NCI-H82 (cell line): ENCODE measurements around the gene HOXB3.

Experiments
- DNase-seq: peaks from one replicate; lab custom pipeline; 2025; lab: John Stamatoyannopoulos, UW

The HOXB3 gene

GRCh38 chr17:48625495-48626244 lies 35.6 kb upstream of the HOXB3 start:
- DNase-seq: no peak

GRCh38 chr17:48624544-48625494 lies 34.8 kb upstream of the HOXB3 start:
- DNase-seq: peak; percentile 67

GRCh38 chr17:48624118-48624517 lies 34.1 kb upstream of the HOXB3 start:
- no peak for DNase-seq

- no peak for DNase-seq
Measured at GRCh38 chr17:48623583-48623982, 33.5 kb upstream of the HOXB3 start.

GRCh38 chr17:48622857-48623256 lies 32.8 kb upstream of the HOXB3 start:
- DNase-seq: no peak

- no peak for DNase-seq
Measured at GRCh38 chr17:48621410-48622392, 31.7 kb upstream of the HOXB3 start.

- no peak for DNase-seq
Measured at GRCh38 chr17:48620461-48621139, 30.6 kb upstream of the HOXB3 start.

GRCh38 chr17:48619826-48620449 lies 29.9 kb upstream of the HOXB3 start:
- no peak for DNase-seq

- peak; percentile 86 for DNase-seq
Measured at GRCh38 chr17:48618256-48618896, 28.3 kb upstream of the HOXB3 start.

- DNase-seq: no peak
Measured at GRCh38 chr17:48617471-48618255, 27.6 kb upstream of the HOXB3 start.

GRCh38 chr17:48616717-48617470 lies 26.9 kb upstream of the HOXB3 start:
- DNase-seq: no peak

GRCh38 chr17:48615963-48616716 lies 26.1 kb upstream of the HOXB3 start:
- DNase-seq: no peak

GRCh38 chr17:48615047-48615962 lies 25.3 kb upstream of the HOXB3 start, which contains the start of gene HOXB8:
Gene HOXB8, minus strand, starts transcription at chr17:48615292. Its CDS starts 588 bp downstream, at chr17:48614704.
- DNase-seq: no peak

GRCh38 chr17:48613862-48614694 lies 24.0 kb upstream of the HOXB3 start:
- peak; percentile 20 for DNase-seq

- peak; percentile 66 for DNase-seq
Measured at GRCh38 chr17:48612854-48613691, 23.0 kb upstream of the HOXB3 start.
